Endothelial cell of umbilical vein (primary cell): ENCODE results near the gene TTC31. TPM values are rescaled to one million over a fixed set of nuclear protein-coding genes. Genes with fewer than 3 reads are reported as not detected.

Source experiments
- BruUV-seq: library from RNA; stranded (reverse); fragments of 400-500 nt; replicated peaks from 2 replicates; lab custom pipeline; 2021; lab: Mats Ljungman, UMichigan
- CTCF ChIA-PET: fragments of 300-600, 350-600 bp; sonication (Branson Sonifier 250); formaldehyde crosslinking; loops from one replicate; lab custom pipeline; 2021; ENCODE audit warnings: antibody characterized with exemption, inconsistent platforms; lab: Charles Lee
- POLR2A ChIA-PET: fragments of 300-600, 350-600 bp; sonication (Branson Sonifier 250); formaldehyde crosslinking; loops from one replicate; lab custom pipeline; 2021; ENCODE audit warnings: antibody characterized with exemption, inconsistent platforms; lab: Charles Lee
- DNase-seq: peaks from one replicate; pipeline ENCODE4 v3.0.0-alpha.2; 2011; ENCODE audit warnings: low read depth, low spot score
- FAIRE-seq: peaks from 2 replicates; lab custom pipeline; 2011; peaks lifted over from hg19 to GRCh38; lab: Jason Lieb, UNC
- H2AFZ ChIP-seq: 2 replicates; pipeline ENCODE4 v1.6.0; 2012; ENCODE audit warnings: low read depth, low read length, control low read depth, inconsistent platforms
- H3K27ac ChIP-seq: 2 replicates; pipeline ENCODE4 v1.5.1; 2011; ENCODE audit warnings: low read depth, mild to moderate bottlenecking, control low read depth, low read length, moderate library complexity; ENCODE audit not compliant: insufficient read depth
- H3K27me3 ChIP-seq, 2 experiments: 2 replicates each; pipeline versions ENCODE4 v1.6.0 to v1.6.1; 2011; ENCODE audit warnings: low read length in 2 of 2, mixed read lengths in 1 of 2; ENCODE audit not compliant: control insufficient read depth in 2 of 2, insufficient read depth in 2 of 2
- H3K36me3 ChIP-seq, 2 experiments: 2 replicates in 1 of 2; 3 replicates in 1 of 2; pipeline ENCODE4 v1.5.1; 2011; ENCODE audit warnings: low read length in 2 of 2, mild to moderate bottlenecking in 1 of 2, moderate library complexity in 1 of 2; ENCODE audit not compliant: control insufficient read depth in 2 of 2, insufficient read depth in 2 of 2; ENCODE audit errors: extremely low read depth in 1 of 2
- H3K4me1 ChIP-seq: 3 replicates; pipeline ENCODE4 v1.5.1; 2011; ENCODE audit warnings: mild to moderate bottlenecking, low read length; ENCODE audit not compliant: control insufficient read depth, insufficient read depth; ENCODE audit errors: extremely low read depth
- H3K4me2 ChIP-seq: 2 replicates; pipeline ENCODE4 v1.6.1; 2011; ENCODE audit warnings: low read length, control low read depth, mixed read lengths; ENCODE audit not compliant: insufficient read depth
- H3K4me3 ChIP-seq, 3 experiments: fragments of 200-600 bp in 1 of 3; sonication (generic), shearing (Covaris generic) in 1 of 3; replicated peaks in 1 of 3; 2 replicates each; pipeline ENCODE4 v1.5.1; 2011 to 2016; ENCODE audit warnings: control low read depth in 3 of 3, low read length in 3 of 3, mild to moderate bottlenecking in 2 of 3, inconsistent platforms in 1 of 3, low read depth in 1 of 3, moderate library complexity in 1 of 3; ENCODE audit not compliant: insufficient read depth in 1 of 3
- H3K79me2 ChIP-seq: 2 replicates; pipeline ENCODE4 v1.6.0; 2012; ENCODE audit warnings: low read length, inconsistent platforms; ENCODE audit not compliant: control insufficient read depth, insufficient read depth
- H3K9ac ChIP-seq: replicated peaks from 2 replicates; pipeline ENCODE3; 2011; ENCODE audit warnings: low read length, control low read depth; ENCODE audit not compliant: insufficient read depth; ENCODE audit errors: extremely low read depth
- H3K9me1 ChIP-seq: replicated peaks from 3 replicates; pipeline ENCODE4 v1.6.0; 2011; ENCODE audit warnings: mild to moderate bottlenecking, low read length; ENCODE audit not compliant: control insufficient read depth, insufficient read depth; ENCODE audit errors: extremely low read depth
- H3K9me3 ChIP-seq: replicated peaks from 2 replicates; pipeline ENCODE4 v1.5.1; 2012; ENCODE audit warnings: low read length, inconsistent platforms; ENCODE audit not compliant: control insufficient read depth, insufficient read depth
- H4K20me1 ChIP-seq: replicated peaks from 2 replicates; pipeline ENCODE3; 2011; ENCODE audit warnings: mild to moderate bottlenecking, low read length; ENCODE audit not compliant: control insufficient read depth, insufficient read depth; ENCODE audit errors: extremely low read depth
- EZH2 ChIP-seq: IDR thresholded peaks from 2 replicates; pipeline ENCODE4 v1.6.1; 2012; ENCODE audit warnings: borderline replicate concordance, low read depth, mild to moderate bottlenecking, moderate library complexity, low read length, inconsistent platforms; ENCODE audit not compliant: severe bottlenecking
- FOS ChIP-seq: IDR thresholded peaks from 2 replicates; pipeline ENCODE4 v1.6.1; 2011; ENCODE audit warnings: mild to moderate bottlenecking, low read length, moderate library complexity, borderline replicate concordance; ENCODE audit not compliant: insufficient read depth
- GATA2 ChIP-seq: IDR thresholded peaks from 2 replicates; pipeline ENCODE4 v1.7.0; 2011; ENCODE audit warnings: low read depth, mild to moderate bottlenecking, moderate library complexity, mixed read lengths, low read length; ENCODE audit not compliant: insufficient read length, insufficient read depth
- JUN ChIP-seq: IDR thresholded peaks from 2 replicates; pipeline ENCODE4 v1.6.1; 2011; ENCODE audit warnings: borderline replicate concordance, low read depth; ENCODE audit not compliant: insufficient read length, insufficient read depth
- MYC ChIP-seq: IDR thresholded peaks from one replicate; pipeline ENCODE4 v1.6.1; 2011; ENCODE audit warnings: mild to moderate bottlenecking, low read depth, low read length
- POLR2A ChIP-seq: IDR thresholded peaks from 2 replicates; pipeline ENCODE4 v1.6.1; 2012; ENCODE audit warnings: low read depth, mild to moderate bottlenecking, control low read depth, low read length
- POLR2AphosphoS5 ChIP-seq: IDR thresholded peaks from 2 replicates; pipeline ENCODE4 v1.6.1; 2012; ENCODE audit warnings: low read depth, mild to moderate bottlenecking, control low read depth, low read length, moderate library complexity; ENCODE audit not compliant: insufficient read depth
- dilution Hi-C: fragments of 300-500 bp; cut with MboI; formaldehyde crosslinking; loops from one replicate; pipeline ENCODE4 v1.15.0; 2019; ENCODE audit warnings: low sequenced_read_pairs; ENCODE audit not compliant: extremely low pct_ligation_motif_present
- intact Hi-C: fragments of 100-400 bp; cut with micrococcal nuclease; formaldehyde crosslinking; loops from one replicate; pipeline ENCODE4 v1.10.0; 2022
- polyA plus RNA-seq, 4 experiments: library from polyadenylated mRNA; depleted of rRNA in 3 of 4; stranded (reverse) in 3 of 4; unstranded in 1 of 4; fragments of >200 nt; gene quantifications; 2 replicates each; pipeline versions ENCODE4 v1.2.1 to v1.2.3, GENCODE V29; 2011 to 2012; ENCODE audit warnings: missing spikeins in 1 of 4
- total RNA-seq: library from RNA; stranded (reverse); gene quantifications from 2 replicates; pipeline ENCODE4 v1.2.3, GENCODE V29; 2021
- TF ChIP-seq, protein P1 (sequence below), 2 donors: IDR thresholded peaks; 1 replicate in 1 of 2; 2 replicates in 1 of 2; pipeline ENCODE4 v1.5.1; 2011; ENCODE audit warnings: low read length in 2 of 2, mild to moderate bottlenecking in 2 of 2, moderate library complexity in 2 of 2, control low read depth in 1 of 2, inconsistent platforms in 1 of 2, low read depth in 1 of 2; ENCODE audit not compliant: insufficient read depth in 1 of 2; ENCODE audit errors: extremely low read depth in 1 of 2
- TF ChIP-seq, protein P2 (sequence below): IDR thresholded peaks from 2 replicates; pipeline ENCODE4 v1.6.1; 2011; ENCODE audit not compliant: insufficient read depth, insufficient read length

The TTC31 gene
- total and polyA plus RNA-seq, 2 donors (not counting 3 experiments of a cell fraction or from before 2014, with no cell fraction given), result 20.1 to 24.1 TPM

DNA sequence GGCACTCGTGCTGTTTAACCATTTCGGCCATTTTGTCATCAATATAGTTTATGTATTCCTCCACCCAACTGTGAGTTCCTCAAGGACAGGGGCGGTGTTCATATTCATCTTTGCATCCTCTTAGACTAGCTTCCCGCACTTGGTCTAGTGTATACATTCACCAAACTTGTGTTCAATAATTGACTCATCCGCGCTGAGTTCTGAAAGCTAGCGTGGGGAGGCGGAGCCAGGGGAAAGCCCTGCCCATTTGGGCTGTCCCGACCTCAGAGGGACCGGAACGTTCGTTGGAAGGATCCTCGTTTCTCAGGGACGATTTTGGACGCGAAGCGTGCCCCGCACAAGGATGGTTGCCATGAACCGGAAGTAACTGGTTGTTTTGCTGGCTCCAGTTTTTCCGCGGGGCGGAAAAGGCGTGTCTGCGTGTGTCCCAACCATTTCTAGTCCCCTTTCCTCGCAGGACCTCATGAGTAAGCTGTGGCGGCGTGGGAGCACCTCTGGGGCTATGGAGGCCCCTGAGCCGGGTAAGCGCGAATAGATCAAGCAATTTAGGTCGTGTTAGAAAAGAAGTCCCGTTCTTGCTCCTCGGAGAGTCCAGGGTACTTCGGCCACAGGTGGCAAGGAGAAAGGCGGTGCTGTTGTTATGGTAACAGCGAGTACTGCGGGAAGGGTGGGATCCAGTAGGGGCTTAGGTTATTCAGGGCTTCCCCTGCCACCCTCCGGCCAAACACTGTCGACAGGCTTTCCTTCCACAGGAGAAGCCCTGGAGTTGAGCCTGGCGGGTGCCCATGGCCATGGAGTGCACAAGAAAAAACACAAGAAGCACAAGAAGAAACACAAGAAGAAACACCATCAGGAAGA lies 28.0 kb upstream of the TTC31 start, which contains the start of gene INO80B:
INO80B (plus strand) TSS at position 434 of the 858 bp plus-strand sequence; CDS start at position 464, 30 bp downstream.
- DNase-seq, result peak; percentile 99
- TF ChIP-seq, protein P1, sequence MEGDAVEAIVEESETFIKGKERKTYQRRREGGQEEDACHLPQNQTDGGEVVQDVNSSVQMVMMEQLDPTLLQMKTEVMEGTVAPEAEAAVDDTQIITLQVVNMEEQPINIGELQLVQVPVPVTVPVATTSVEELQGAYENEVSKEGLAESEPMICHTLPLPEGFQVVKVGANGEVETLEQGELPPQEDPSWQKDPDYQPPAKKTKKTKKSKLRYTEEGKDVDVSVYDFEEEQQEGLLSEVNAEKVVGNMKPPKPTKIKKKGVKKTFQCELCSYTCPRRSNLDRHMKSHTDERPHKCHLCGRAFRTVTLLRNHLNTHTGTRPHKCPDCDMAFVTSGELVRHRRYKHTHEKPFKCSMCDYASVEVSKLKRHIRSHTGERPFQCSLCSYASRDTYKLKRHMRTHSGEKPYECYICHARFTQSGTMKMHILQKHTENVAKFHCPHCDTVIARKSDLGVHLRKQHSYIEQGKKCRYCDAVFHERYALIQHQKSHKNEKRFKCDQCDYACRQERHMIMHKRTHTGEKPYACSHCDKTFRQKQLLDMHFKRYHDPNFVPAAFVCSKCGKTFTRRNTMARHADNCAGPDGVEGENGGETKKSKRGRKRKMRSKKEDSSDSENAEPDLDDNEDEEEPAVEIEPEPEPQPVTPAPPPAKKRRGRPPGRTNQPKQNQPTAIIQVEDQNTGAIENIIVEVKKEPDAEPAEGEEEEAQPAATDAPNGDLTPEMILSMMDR (IDR thresholded peaks at IDR 0.05; ENCODE audit: extremely low read depth in 1 of 2, insufficient read depth in 1 of 2, low read depth in 1 of 2, low read length in 2 of 2), result no peak
- TF ChIP-seq MYC (no peak), JUN (no peak), EZH2 (no peak), FOS (peak; percentile 51), POLR2AphosphoS5 (peak; percentile 52), GATA2 (no peak), POLR2A (no peak)
- TF ChIP-seq, protein P2, sequence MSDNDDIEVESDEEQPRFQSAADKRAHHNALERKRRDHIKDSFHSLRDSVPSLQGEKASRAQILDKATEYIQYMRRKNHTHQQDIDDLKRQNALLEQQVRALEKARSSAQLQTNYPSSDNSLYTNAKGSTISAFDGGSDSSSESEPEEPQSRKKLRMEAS, result peak; percentile 67
- H3K9me3 ChIP-seq, result no peaks in the 10 kb centered on the region
- BruUV-seq, result TSS peak; percentile 16
- no peaks in the 10 kb centered on the region for H3K9me1 ChIP-seq
- peak within 1 kb of the TSS; percentile 72 for H3K4me2 ChIP-seq
- no peak within 1 kb of the TSS for H3K27ac ChIP-seq
- ChIA-PET CTCF (interaction anchor here (0.7 to 2.7 kb wide), 9 partner anchors 9 to 631 kb away, joined by 3 to 15 read pairs (median 3); partner anchors contain the start of genes CCDC142 and TTC31), POLR2A (interaction anchor here (1.6 kb wide), 1 partner anchor 15 kb away, joined by 3 read pairs; no protein-coding TSS in a partner anchor)
- intact Hi-C loops, result loop anchor here (1.0 to 2.0 kb wide), 6 partner anchors 10 to 74 kb away; partner anchors contain the start of genes AUP1, C2orf81, HTRA2 and MOGS
- H3K36me3 ChIP-seq, result no peaks in the 10 kb centered on the region
- H2AFZ ChIP-seq, result peak within 1 kb of the TSS; percentile 75
- dilution Hi-C loops, result no loop called here
- peak; percentile 100 for FAIRE-seq
- H4K20me1 ChIP-seq, result no peaks in the 10 kb centered on the region
- peak within 1 kb of the TSS; percentile 59 to 77 (median 69) for H3K4me3 ChIP-seq
- peaks cover 22% of the 10 kb centered on the region for H3K4me1 ChIP-seq
- peak within 1 kb of the TSS; percentile 49 for H3K9ac ChIP-seq
- H3K27me3 ChIP-seq, result peaks cover 0 to 4% of the 10 kb centered on the region in 2 experiments
- H3K79me2 ChIP-seq, result peaks cover 2% of the 10 kb centered on the region
